IMR-90 (cell line): ENCODE data around the gene MB21D2. TPM values are rescaled to one million over a fixed set of nuclear protein-coding genes. Genes with fewer than 3 reads are reported as not detected.
A peak's percentile ranks its signal among the peaks of the same experiment; 100 is the strongest.

ENCODE experiments used
- ATAC-seq: fragments of 200-7000 bp; cut with Tn5 transposase; 2 replicates; pipeline ENCODE4 v1.9.1; 2020; ENCODE audit warnings: low read depth, mild to moderate bottlenecking, moderate library complexity
- BruUV-seq: library from RNA; stranded (reverse); fragments of 400-500 nt; replicated peaks from 2 replicates; lab custom pipeline; 2021; lab: Mats Ljungman, UMichigan
- CTCF ChIA-PET: fragments of 300-600 bp; formaldehyde crosslinking; extraction: SDS; loops from one replicate; lab custom pipeline; 2021; ENCODE audit warnings: antibody characterized with exemption; lab: Yijun Ruan, JAX
- POLR2A ChIA-PET: fragments of 300-600 bp; sonication (Branson Sonifier 250); formaldehyde crosslinking; loops from one replicate; lab custom pipeline; 2022; ENCODE audit warnings: antibody characterized with exemption; ENCODE audit not compliant: unreplicated experiment; lab: Charles Lee
- DNase-seq: peaks from one replicate; pipeline ENCODE4 v3.0.0; 2013
- H2AFZ ChIP-seq: replicated peaks from 2 replicates; pipeline ENCODE3; 2013; ENCODE audit warnings: low read length, mild to moderate bottlenecking; ENCODE audit not compliant: poor library complexity
- H2AK5ac ChIP-seq: 2 replicates; pipeline ENCODE4 v1.6.1; 2013; ENCODE audit warnings: low read depth, low read length, inconsistent platforms
- H2AK9ac ChIP-seq: replicated peaks from 2 replicates; pipeline ENCODE3; 2013; ENCODE audit warnings: mild to moderate bottlenecking, low read depth, low read length, moderate library complexity; ENCODE audit not compliant: poor library complexity
- H2BK120ac ChIP-seq: 2 replicates; pipeline ENCODE4 v1.6.1; 2013; ENCODE audit warnings: low read depth, low read length, inconsistent platforms
- H2BK15ac ChIP-seq: 3 replicates; pipeline ENCODE4 v1.6.1; 2013; ENCODE audit warnings: low read depth, low read length, inconsistent platforms
- H2BK20ac ChIP-seq: 2 replicates; pipeline ENCODE4 v1.6.1; 2013; ENCODE audit warnings: low read depth, mild to moderate bottlenecking, inconsistent platforms, low read length, moderate library complexity
- H2BK5ac ChIP-seq: 2 replicates; pipeline ENCODE4 v1.6.1; 2013; ENCODE audit warnings: mild to moderate bottlenecking, low read depth, low read length, inconsistent platforms; ENCODE audit not compliant: poor library complexity, severe bottlenecking
- H3K14ac ChIP-seq: replicated peaks from 2 replicates; pipeline ENCODE4 v1.6.1; 2013; ENCODE audit warnings: low read depth, low read length, inconsistent platforms
- H3K18ac ChIP-seq: 2 replicates; pipeline ENCODE4 v1.6.1; 2013; ENCODE audit warnings: low read depth, low read length, control low read depth
- H3K23ac ChIP-seq: 2 replicates; pipeline ENCODE4 v1.6.1; 2013; ENCODE audit warnings: low read depth, low read length, inconsistent platforms
- H3K27ac ChIP-seq: 2 replicates; pipeline ENCODE4 v1.5.1; 2013; ENCODE audit warnings: mild to moderate bottlenecking, control low read depth, low read length; ENCODE audit not compliant: insufficient read depth
- H3K27me3 ChIP-seq: 2 replicates; pipeline ENCODE4 v1.6.1; 2013; ENCODE audit warnings: low read length; ENCODE audit not compliant: control insufficient read depth, insufficient read depth
- H3K36me3 ChIP-seq: 2 replicates; pipeline ENCODE4 v1.6.1; 2013; ENCODE audit warnings: low read length, mixed read lengths; ENCODE audit not compliant: control insufficient read depth, insufficient read depth
- H3K4ac ChIP-seq: 2 replicates; pipeline ENCODE4 v1.6.1; 2013; ENCODE audit warnings: low read depth, low read length, inconsistent platforms
- H3K4me1 ChIP-seq: 2 replicates; pipeline ENCODE4 v1.6.1; 2013; ENCODE audit warnings: low read length, mixed read lengths; ENCODE audit not compliant: control insufficient read depth, insufficient read depth
- H3K4me2 ChIP-seq: 2 replicates; pipeline ENCODE4 v1.6.1; 2013; ENCODE audit warnings: low read depth, mild to moderate bottlenecking, control low read depth, low read length, moderate library complexity
- H3K4me3 ChIP-seq: 2 replicates; pipeline ENCODE4 v1.5.1; 2013; ENCODE audit warnings: low read depth, mild to moderate bottlenecking, control low read depth, low read length, moderate library complexity; ENCODE audit not compliant: insufficient read depth
- H3K56ac ChIP-seq: 2 replicates; pipeline ENCODE4 v1.6.1; 2013; ENCODE audit warnings: low read length, inconsistent platforms; ENCODE audit not compliant: insufficient read depth; ENCODE audit errors: extremely low read depth
- H3K79me1 ChIP-seq, 2 experiments: 2 replicates each; pipeline ENCODE4 v1.6.1; 2013; ENCODE audit warnings: low read length in 2 of 2, inconsistent platforms in 1 of 2, low read depth in 1 of 2
- H3K9ac ChIP-seq: 2 replicates; pipeline ENCODE4 v1.6.1; 2013; ENCODE audit warnings: low read depth, low read length, control low read depth
- H3K9me1 ChIP-seq: 2 replicates; pipeline ENCODE4 v1.6.1; 2013; ENCODE audit warnings: low read length, inconsistent platforms; ENCODE audit not compliant: insufficient read depth
- H3K9me3 ChIP-seq: 2 replicates; pipeline ENCODE4 v1.6.1; 2013; ENCODE audit warnings: low read length; ENCODE audit not compliant: control insufficient read depth, insufficient read depth
- H4K20me1 ChIP-seq: 2 replicates; pipeline ENCODE4 v1.6.1; 2013; ENCODE audit warnings: low read length, inconsistent platforms; ENCODE audit not compliant: insufficient read depth
- H4K5ac ChIP-seq: 2 replicates; pipeline ENCODE4 v1.6.1; 2013; ENCODE audit warnings: mild to moderate bottlenecking, low read depth, low read length, control low read depth
- H4K8ac ChIP-seq, 2 experiments: 2 replicates each; pipeline ENCODE4 v1.6.1; 2013; ENCODE audit warnings: low read depth in 2 of 2, low read length in 2 of 2, control low read depth in 1 of 2, inconsistent platforms in 1 of 2
- H4K91ac ChIP-seq: 2 replicates; pipeline ENCODE4 v1.6.1; 2013; ENCODE audit warnings: low read depth, low read length, inconsistent platforms; ENCODE audit not compliant: insufficient read depth
- BHLHE40 ChIP-seq: fragments of 150-350 bp; IDR thresholded peaks from 2 replicates; pipeline ENCODE4 v1.6.1; 2016; ENCODE audit warnings: mild to moderate bottlenecking, low read depth, low read length
- CEBPB ChIP-seq: IDR thresholded peaks from 2 replicates; pipeline ENCODE4 v1.6.1; 2012; ENCODE audit warnings: low read depth, low read length, improper control_type of control experiment
- CHD1 ChIP-seq: IDR thresholded peaks from 2 replicates; pipeline ENCODE4 v1.6.1; 2012; ENCODE audit warnings: low read depth, low read length, improper control_type of control experiment
- CTCF ChIP-seq: conservative IDR thresholded peaks from 2 replicates; pipeline ENCODE4 v1.5.1; 2012; ENCODE audit warnings: mild to moderate bottlenecking, low read depth, low read length, improper control_type of control experiment
- ELK1 ChIP-seq: fragments of 150-350 bp; IDR thresholded peaks from 2 replicates; pipeline ENCODE4 v1.6.1; 2016; ENCODE audit warnings: low read depth, mild to moderate bottlenecking, low read length, moderate library complexity, borderline replicate concordance
- FOS ChIP-seq: fragments of 150-350 bp; IDR thresholded peaks from 2 replicates; pipeline ENCODE4 v1.6.1; 2016; ENCODE audit warnings: low read depth, low read length
- MAFK ChIP-seq: IDR thresholded peaks from 2 replicates; pipeline ENCODE4 v1.6.1; 2012; ENCODE audit warnings: low read depth, low read length, improper control_type of control experiment
- MAZ ChIP-seq: IDR thresholded peaks from 2 replicates; pipeline ENCODE4 v1.6.1; 2012; ENCODE audit warnings: low read depth, mild to moderate bottlenecking, low read length, improper control_type of control experiment, moderate library complexity, borderline replicate concordance
- MXI1 ChIP-seq: IDR thresholded peaks from 2 replicates; pipeline ENCODE4 v1.6.1; 2012; ENCODE audit warnings: low read depth, mild to moderate bottlenecking, low read length, moderate library complexity, borderline replicate concordance
- NFE2L2 ChIP-seq: fragments of 150-350 bp; IDR thresholded peaks from 2 replicates; pipeline ENCODE4 v1.6.1; 2016; ENCODE audit warnings: low read depth, mild to moderate bottlenecking, low read length
- POLR2A ChIP-seq: IDR thresholded peaks from 2 replicates; pipeline ENCODE4 v1.6.1; 2012; ENCODE audit warnings: mild to moderate bottlenecking, low read depth, low read length
- RAD21 ChIP-seq: IDR thresholded peaks from 2 replicates; pipeline ENCODE4 v1.6.1; 2012; ENCODE audit warnings: low read length, improper control_type of control experiment
- RCOR1 ChIP-seq: IDR thresholded peaks from 2 replicates; pipeline ENCODE4 v1.6.1; 2012; ENCODE audit warnings: mild to moderate bottlenecking, low read length, improper control_type of control experiment; ENCODE audit not compliant: insufficient replicate concordance
- RFX5 ChIP-seq: IDR thresholded peaks from 2 replicates; pipeline ENCODE4 v1.8.0; 2012; ENCODE audit warnings: low read depth, mild to moderate bottlenecking, low read length, moderate library complexity
- USF2 ChIP-seq: fragments of 150-350 bp; IDR thresholded peaks from 2 replicates; pipeline ENCODE4 v1.6.1; 2017; ENCODE audit warnings: mild to moderate bottlenecking, antibody characterized with exemption, low read length, low read depth
- WGBS, 2 experiments: methylation state at CpG; one replicate each; pipeline versions ENCODE4 v1.1.5 to v1.1.7; 2013; ENCODE audit warnings: missing lambda C conversion rate in 2 of 2; ENCODE audit not compliant: insufficient read length in 1 of 2; ENCODE audit errors: extremely low coverage in 2 of 2; 5-methylcytosine and 5-hydroxymethylcytosine counted together
- dilution Hi-C: fragments of 300-500 bp; cut with HindIII; formaldehyde crosslinking; loops from one replicate; pipeline ENCODE4 v1.14.3; 2018; ENCODE audit warnings: low sequenced_read_pairs; ENCODE audit not compliant: unreplicated experiment
- in situ Hi-C: fragments of 300-500 bp; cut with MboI; formaldehyde crosslinking; loops from 3 replicates; pipeline ENCODE4 v1.14.3; 2019; ENCODE audit warnings: low sequenced_read_pairs, inconsistent platforms, mixed read lengths
- intact Hi-C: fragments of 100-400 bp; cut with micrococcal nuclease; formaldehyde crosslinking; loops from 2 replicates; pipeline ENCODE4 v1.10.0; 2022
- polyA plus RNA-seq, 3 experiments: library from polyadenylated mRNA; depleted of rRNA; stranded (reverse); fragments of >200 nt; gene quantifications; 2 replicates each; pipeline ENCODE4 v1.2.3, GENCODE V29; 2012; ENCODE audit warnings: low replicate concordance in 1 of 3
- total RNA-seq: library from RNA; depleted of rRNA; stranded (reverse); fragments of >200 nt; gene quantifications from 2 replicates; pipeline ENCODE4 v1.2.3, GENCODE V29; 2012

Gene MB21D2
- total and polyA plus RNA-seq, 2 of the 4 experiments (the other 2 are of a cell fraction) = 13.6 to 44.8 TPM

GRCh38 chr3:192864941-192865340 is 52.7 kb downstream of the MB21D2 start:
- Histone ChIP-seq H2AFZ (no peak overlapping the region), H3K23ac (no peak overlapping the region), H3K36me3 (no peaks in the 10 kb centered on the region), H4K8ac (no peak overlapping the region), H3K18ac (no peak overlapping the region), H3K9me1 (peaks cover 11% of the 10 kb centered on the region), H3K4me1 (peaks cover 16% of the 10 kb centered on the region), H2BK120ac (no peak overlapping the region), H2BK15ac (no peak overlapping the region), H2BK5ac (no peak overlapping the region), H3K9ac (no peak overlapping the region), H3K9me3 (no peaks in the 10 kb centered on the region), H3K4me2 (peak overlapping the region; percentile 18), H4K20me1 (peaks cover 15% of the 10 kb centered on the region), H3K27me3 (no peaks in the 10 kb centered on the region), H3K56ac (no peak overlapping the region), H4K91ac (no peak overlapping the region), H2BK20ac (no peak overlapping the region), H4K5ac (no peak overlapping the region), H3K27ac (no peak overlapping the region), H2AK5ac (no peak overlapping the region; the same call in 1 of the 2 replicates), H3K14ac (no peak overlapping the region), H3K4me3 (no peak overlapping the region), H3K4ac (no peak overlapping the region), H2AK9ac (no peak overlapping the region), H3K79me1 (peaks cover 54 to 83% of the 10 kb centered on the region in 2 experiments)
- in situ Hi-C loops = no loop called here
- TF ChIP-seq FOS (no peak), BHLHE40 (no peak), USF2 (no peak), CTCF (no peak), RAD21 (no peak), MAFK (no peak), NFE2L2 (no peak), CEBPB (no peak), MAZ (no peak), ELK1 (no peak), CHD1 (no peak), RFX5 (no peak), MXI1 (no peak), POLR2A (no peak), RCOR1 (no peak)
- CTCF ChIA-PET = interaction anchor here (0.5 kb wide), 1 partner anchor 550 kb away, joined by 3 read pairs; no protein-coding TSS in a partner anchor
- POLR2A ChIA-PET = no interaction called here
- BruUV-seq = no TSS peak
- no CpG with 5 or more reads among the region's 3 CpGs for WGBS, 2 experiments
- DNase-seq (peak; percentile 43), ATAC-seq (no peak)
- intact Hi-C loops = no loop called here
- dilution Hi-C loops = no loop called here
